Left lung (tissue), 10 donors: ENCODE results near the gene ALDH8A1. TPM values are rescaled to one million over a fixed set of nuclear protein-coding genes. Genes with fewer than 3 reads are reported as not detected.

ENCODE experiments used
- ATAC-seq: fragments of 200-7000 bp; cut with Tn5 transposase; one replicate; pipeline ENCODE4 v1.9.1; 2020; ENCODE audit warnings: moderate library complexity
- DNase-seq, 4 donors: peaks; one replicate each; pipeline ENCODE4 v3.0.0-alpha.2; 2013 to 2020
- H3K27ac ChIP-seq, 2 donors: fragments of 200-600 bp; sonication (generic) in 1 of 2; one replicate each; pipeline versions ENCODE4 v1.5.0 to v1.8.0; 2020 to 2021
- H3K27me3 ChIP-seq, 2 donors: fragments of 200-600 bp; sonication (generic) in 1 of 2; one replicate each; pipeline versions ENCODE4 v1.5.0 to v1.8.0; 2020 to 2021
- H3K36me3 ChIP-seq, 2 donors: fragments of 200-600 bp; sonication (generic) in 1 of 2; one replicate each; pipeline versions ENCODE4 v1.5.0 to v1.8.0; 2020 to 2021
- H3K4me1 ChIP-seq, 2 donors: fragments of 200-600 bp; one replicate each; pipeline ENCODE4 v1.8.0; 2021
- H3K4me3 ChIP-seq, 2 donors: fragments of 200-600 bp; sonication (generic) in 1 of 2; one replicate each; pipeline versions ENCODE4 v1.5.0 to v1.8.0; 2020 to 2021; ENCODE audit warnings: mild to moderate bottlenecking in 1 of 2
- H3K9me3 ChIP-seq, 2 donors: fragments of 200-600 bp; sonication (generic) in 1 of 2; one replicate each; pipeline versions ENCODE4 v1.5.0 to v1.8.0; 2020 to 2021
- CTCF ChIP-seq, 2 donors: fragments of 200-600 bp; sonication (generic) in 1 of 2; IDR thresholded peaks; one replicate each; pipeline versions ENCODE4 v1.5.0 to v1.8.0; 2021; ENCODE audit warnings: antibody characterized with exemption in 2 of 2
- intact Hi-C, 2 donors: fragments of 100-400 bp; cut with DNase I; formaldehyde crosslinking; loops; one replicate each; pipeline versions ENCODE4 v1.11.2 to v1.14.2; 2022
- polyA plus RNA-seq, 6 donors: library from polyadenylated mRNA; unstranded; fragments of 120-200 nt; gene quantifications; one replicate each; pipeline ENCODE4 v1.2.1, GENCODE V29; 2013; ENCODE audit not compliant: insufficient read length in 6 of 6
- total RNA-seq, 2 donors: library from RNA; stranded (reverse); fragmentation: NEBNext Ultra II Directional; extraction: Animal tissue kit (Norgen Biotek cat#: 25700); gene quantifications; one replicate each; pipeline ENCODE4 v1.2.1, GENCODE V29; 2021
- donor health status: DM: no; HTN: yes; CAD: no.
- donor health status: DM: no; HTN: no; CAD: no.

The ALDH8A1 gene
- total and polyA plus RNA-seq, 8 donors = 0.80 to 2.4 (median 1.1) TPM

- no peak overlapping the region for H3K27ac ChIP-seq
- ATAC-seq (no peak), DNase-seq (no peak)
- H3K4me1 ChIP-seq = no peaks in the 10 kb centered on the region
- H3K9me3 ChIP-seq = no peaks in the 10 kb centered on the region
- intact Hi-C loops = no loop called here
- H3K27me3 ChIP-seq = no peaks in the 10 kb centered on the region
- H3K4me3 ChIP-seq = no peak overlapping the region
- no peaks in the 10 kb centered on the region for H3K36me3 ChIP-seq
- TF ChIP-seq CTCF (IDR thresholded peaks at IDR 0.05) = no peak
Observed at GRCh38 chr6:134945045-134945444, 4.9 kb downstream of the ALDH8A1 start.

- H3K27me3 ChIP-seq = no peaks in the 10 kb centered on the region
- H3K4me3 ChIP-seq = no peak overlapping the region
- H3K27ac ChIP-seq = no peak overlapping the region
- H3K9me3 ChIP-seq = no peaks in the 10 kb centered on the region
- TF ChIP-seq CTCF (IDR thresholded peaks at IDR 0.05) = no peak
- intact Hi-C loops = no loop called here
- DNase-seq = no peak
- H3K36me3 ChIP-seq = no peaks in the 10 kb centered on the region
- H3K4me1 ChIP-seq = no peaks in the 10 kb centered on the region
- ATAC-seq = no peak
Observed at GRCh38 chr6:134943522-134944111, 6.3 kb downstream of the ALDH8A1 start.

- no peaks in the 10 kb centered on the region for H3K4me1 ChIP-seq
- H3K27me3 ChIP-seq = no peaks in the 10 kb centered on the region
- H3K4me3 ChIP-seq = no peak overlapping the region
- no peak for TF ChIP-seq CTCF (IDR thresholded peaks at IDR 0.05)
- H3K27ac ChIP-seq = no peak overlapping the region
- no peaks in the 10 kb centered on the region for H3K36me3 ChIP-seq
- intact Hi-C loops = loop anchor here in 1 of 2 donors (10.0 kb wide), 1 partner anchor 784 kb away; no protein-coding TSS in a partner anchor
- DNase-seq (no peak), ATAC-seq (no peak)
- no peaks in the 10 kb centered on the region for H3K9me3 ChIP-seq
Observed at GRCh38 chr6:134938896-134939295, 11.0 kb downstream of the ALDH8A1 start.

GRCh38 chr6:134937426-134937825 is 12.5 kb downstream of the ALDH8A1 start:
- intact Hi-C loops = loop anchor here in 1 of 2 donors (10.0 kb wide), 1 partner anchor 783 kb away; no protein-coding TSS in a partner anchor
- ATAC-seq = no peak
- no peak for TF ChIP-seq CTCF (IDR thresholded peaks at IDR 0.05)
- Histone ChIP-seq H3K9me3 (no peaks in the 10 kb centered on the region), H3K27ac (no peak overlapping the region), H3K36me3 (no peaks in the 10 kb centered on the region), H3K27me3 (no peaks in the 10 kb centered on the region), H3K4me1 (no peaks in the 10 kb centered on the region), H3K4me3 (no peak overlapping the region)
- no peak for DNase-seq

- ATAC-seq (no peak), DNase-seq (no peak)
- no peaks in the 10 kb centered on the region for H3K4me1 ChIP-seq
- no peak overlapping the region for H3K27ac ChIP-seq
- intact Hi-C loops = loop anchor here in 1 of 2 donors (10.0 kb wide), 1 partner anchor 782 kb away; no protein-coding TSS in a partner anchor
- H3K4me3 ChIP-seq = no peak overlapping the region
- H3K36me3 ChIP-seq = no peaks in the 10 kb centered on the region
- no peaks in the 10 kb centered on the region for H3K9me3 ChIP-seq
- no peaks in the 10 kb centered on the region for H3K27me3 ChIP-seq
- TF ChIP-seq CTCF (IDR thresholded peaks at IDR 0.05) = no peak
Observed at GRCh38 chr6:134936931-134937330, 13.0 kb downstream of the ALDH8A1 start.
